Loucy (cell line): ENCODE data around the gene RHOC.

ENCODE experiments used
- H2AFZ ChIP-seq: fragments of 200-600 bp; sonication (generic); 2 replicates; pipeline ENCODE4 v1.6.0; 2016; ENCODE audit warnings: antibody characterized with exemption, mild to moderate bottlenecking, low read length, moderate library complexity
- H3F3A ChIP-seq: fragments of 200-600 bp; 2 replicates; pipeline ENCODE4 v1.6.0; 2016; ENCODE audit warnings: antibody characterized with exemption, low read depth, mild to moderate bottlenecking
- H3K27me3 ChIP-seq: fragments of 200-600 bp; sonication (generic); 2 replicates; pipeline ENCODE4 v1.6.1; 2014; ENCODE audit warnings: low read length, mild to moderate bottlenecking; ENCODE audit not compliant: insufficient read depth, poor library complexity, severe bottlenecking
- H3K36me3 ChIP-seq: fragments of 200-600 bp; sonication (generic); 2 replicates; pipeline ENCODE4 v1.6.1; 2016; ENCODE audit warnings: low read length; ENCODE audit not compliant: insufficient read depth
- H3K4me1 ChIP-seq: fragments of 200-600 bp; sonication (generic); 2 replicates; pipeline ENCODE4 v1.5.1; 2014; ENCODE audit warnings: low read length, mild to moderate bottlenecking; ENCODE audit not compliant: insufficient read depth, poor library complexity, severe bottlenecking
- H3K4me2 ChIP-seq: fragments of 200-600 bp; sonication (generic); 2 replicates; pipeline ENCODE4 v1.6.0; 2014; ENCODE audit warnings: antibody characterized with exemption, low read length, low read depth, mild to moderate bottlenecking; ENCODE audit not compliant: poor library complexity, severe bottlenecking
- H3K4me3 ChIP-seq: fragments of 200-600 bp; sonication (generic); 2 replicates; pipeline ENCODE4 v1.5.1; 2014; ENCODE audit warnings: low read length, mild to moderate bottlenecking, mixed read lengths; ENCODE audit not compliant: poor library complexity, severe bottlenecking
- H3K79me2 ChIP-seq: fragments of 200-600 bp; sonication (generic); 2 replicates; pipeline ENCODE4 v1.6.1; 2014; ENCODE audit warnings: low read length; ENCODE audit not compliant: insufficient read depth
- H3K9ac ChIP-seq: fragments of 200-600 bp; sonication (generic); 2 replicates; pipeline ENCODE4 v1.6.0; 2014; ENCODE audit warnings: mild to moderate bottlenecking, low read depth, low read length, moderate library complexity; ENCODE audit not compliant: poor library complexity, severe bottlenecking
- H3K9me2 ChIP-seq: fragments of 200-600 bp; sonication (generic); replicated peaks from 2 replicates; pipeline ENCODE4 v1.6.1; 2016; ENCODE audit warnings: low read depth, low read length, mixed read lengths
- H3K9me3 ChIP-seq: fragments of 200-600 bp; sonication (generic); 2 replicates; pipeline ENCODE4 v1.6.1; 2014; ENCODE audit warnings: mild to moderate bottlenecking, antibody characterized with exemption, low read length, low read depth; ENCODE audit not compliant: insufficient read depth
- H4K20me1 ChIP-seq: fragments of 200-600 bp; sonication (generic); 2 replicates; pipeline ENCODE4 v1.6.0; 2014; ENCODE audit warnings: antibody characterized with exemption, low read length, mild to moderate bottlenecking; ENCODE audit not compliant: insufficient read depth, poor library complexity, severe bottlenecking
- CTCF ChIP-seq: fragments of 200-600 bp; sonication (generic); conservative IDR thresholded peaks from 2 replicates; pipeline ENCODE4 v1.5.1; 2014; ENCODE audit warnings: mild to moderate bottlenecking, antibody characterized with exemption, low read length
- EZH2phosphoT487 ChIP-seq: fragments of 200-600 bp; IDR thresholded peaks from 2 replicates; pipeline ENCODE4 v1.6.1; 2018; ENCODE audit warnings: antibody characterized with exemption, mild to moderate bottlenecking, moderate library complexity, borderline replicate concordance

RHOC gene

GRCh38 chr1:112672009-112672408, 34.9 kb downstream of the RHOC start:
- no peak overlapping the region for H3K4me2 ChIP-seq
- peaks cover 9% of the 10 kb centered on the region for H4K20me1 ChIP-seq
- H3K9me2 ChIP-seq, result no peaks in the 10 kb centered on the region
- TF ChIP-seq CTCF, result no peak
- no peak for TF ChIP-seq EZH2phosphoT487
- peaks cover 6% of the 10 kb centered on the region; the same call in 1 of the 2 replicates for H3F3A ChIP-seq
- H3K79me2 ChIP-seq, result peaks cover 19% of the 10 kb centered on the region
- peaks cover 53% of the 10 kb centered on the region for H3K36me3 ChIP-seq
- H2AFZ ChIP-seq, result no peak overlapping the region
- H3K4me1 ChIP-seq, result peaks cover 22% of the 10 kb centered on the region
- H3K9ac ChIP-seq, result no peak overlapping the region
- H3K27me3 ChIP-seq, result no peaks in the 10 kb centered on the region
- H3K4me3 ChIP-seq, result no peak overlapping the region
- H3K9me3 ChIP-seq, result no peaks in the 10 kb centered on the region

- no peaks in the 10 kb centered on the region for H3K9me3 ChIP-seq
- H3K36me3 ChIP-seq, result peaks cover 88% of the 10 kb centered on the region
- H3K79me2 ChIP-seq, result no peaks in the 10 kb centered on the region
- H3K27me3 ChIP-seq, result no peaks in the 10 kb centered on the region
- no peak overlapping the region for H3K4me2 ChIP-seq
- no peaks in the 10 kb centered on the region for H4K20me1 ChIP-seq
- H3F3A ChIP-seq, result no peaks in the 10 kb centered on the region
- no peaks in the 10 kb centered on the region for H3K9me2 ChIP-seq
- no peaks in the 10 kb centered on the region for H3K4me1 ChIP-seq
- TF ChIP-seq CTCF (no peak), EZH2phosphoT487 (no peak)
- no peak overlapping the region for H2AFZ ChIP-seq
- H3K9ac ChIP-seq, result no peak overlapping the region
- H3K4me3 ChIP-seq, result no peak overlapping the region
Observed at GRCh38 chr1:112666946-112667345, 40.0 kb downstream of the RHOC start.

GRCh38 chr1:112665857-112666256, 41.1 kb downstream of the RHOC start:
- no peaks in the 10 kb centered on the region for H3F3A ChIP-seq
- no peaks in the 10 kb centered on the region for H3K79me2 ChIP-seq
- no peak overlapping the region for H3K9ac ChIP-seq
- no peaks in the 10 kb centered on the region for H4K20me1 ChIP-seq
- H3K36me3 ChIP-seq, result peaks cover 89% of the 10 kb centered on the region
- no peaks in the 10 kb centered on the region for H3K4me1 ChIP-seq
- H3K4me3 ChIP-seq, result no peak overlapping the region
- H3K27me3 ChIP-seq, result no peaks in the 10 kb centered on the region
- H3K4me2 ChIP-seq, result no peak overlapping the region
- TF ChIP-seq EZH2phosphoT487 (no peak), CTCF (no peak)
- H3K9me2 ChIP-seq, result no peaks in the 10 kb centered on the region
- no peaks in the 10 kb centered on the region for H3K9me3 ChIP-seq
- H2AFZ ChIP-seq, result no peak overlapping the region
